ENCODE measurements around the gene SLMAP.

The SLMAP gene

GRCh38 chr3:57972531-57973111, 216.5 kb downstream of the SLMAP start:
- no peak for DNase-seq

GRCh38 chr3:57973715-57974477, 217.8 kb downstream of the SLMAP start:
- DNase-seq, result no peak

GRCh38 chr3:57974796-57975388, 218.8 kb downstream of the SLMAP start:
- no peak for DNase-seq

GRCh38 chr3:57977818-57978235, 221.7 kb downstream of the SLMAP start:
- DNase-seq, result no peak

- no peak for DNase-seq
Measured at GRCh38 chr3:57978316-57978715, 222.2 kb downstream of the SLMAP start.
